NCI-H510A (cell line): ENCODE data around the gene TIFAB.
"Not testable (repeated sequence)": the region's sequence is repeated elsewhere in the genome, so short reads cannot be mapped to it uniquely, and the experiment has no call there.

Source experiments
- DNase-seq: peaks from one replicate; lab custom pipeline; 2025; lab: John Stamatoyannopoulos, UW

TIFAB gene, protein sequence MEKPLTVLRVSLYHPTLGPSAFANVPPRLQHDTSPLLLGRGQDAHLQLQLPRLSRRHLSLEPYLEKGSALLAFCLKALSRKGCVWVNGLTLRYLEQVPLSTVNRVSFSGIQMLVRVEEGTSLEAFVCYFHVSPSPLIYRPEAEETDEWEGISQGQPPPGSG

DNA sequence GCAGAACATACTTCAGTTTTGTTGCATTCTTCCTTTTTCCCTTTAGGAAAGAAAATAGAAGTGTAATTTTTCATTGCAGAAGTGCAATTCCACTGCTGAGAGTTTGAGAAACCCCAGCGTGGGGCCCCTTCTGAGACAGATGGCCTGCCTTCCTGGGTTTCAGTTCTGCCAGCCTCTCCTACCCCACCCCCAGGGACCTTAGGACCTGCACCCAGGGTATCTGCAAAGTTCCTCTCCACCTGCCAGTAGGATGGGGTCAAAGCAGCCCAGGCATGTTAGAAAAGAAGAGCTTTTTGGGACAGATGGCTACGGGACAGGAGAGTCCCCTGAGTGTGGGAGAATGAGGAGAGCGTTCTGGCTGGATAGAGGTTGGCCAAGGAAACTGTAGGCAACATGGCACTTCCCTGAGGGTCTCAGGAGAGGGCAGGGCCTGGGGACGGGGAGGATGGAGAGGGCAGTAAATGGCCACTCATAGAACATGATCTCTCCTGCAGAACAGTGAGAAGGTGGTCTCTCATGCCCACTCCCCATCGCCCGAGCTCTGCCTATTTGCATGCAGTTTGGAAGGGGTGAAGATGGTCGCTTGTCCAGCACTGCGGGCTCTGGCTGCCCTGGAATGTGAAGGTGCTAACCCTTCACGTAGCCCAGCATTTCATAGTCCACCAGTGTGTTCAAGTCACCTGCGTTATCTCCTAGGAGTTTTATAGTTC is at the start of gene TIFAB:
Gene TIFAB (minus strand): TSS at position 31 of the 710 bp plus-strand sequence. CDS start 2,412 bp downstream, outside the sequence.
- DNase-seq, result no peak

DNA sequence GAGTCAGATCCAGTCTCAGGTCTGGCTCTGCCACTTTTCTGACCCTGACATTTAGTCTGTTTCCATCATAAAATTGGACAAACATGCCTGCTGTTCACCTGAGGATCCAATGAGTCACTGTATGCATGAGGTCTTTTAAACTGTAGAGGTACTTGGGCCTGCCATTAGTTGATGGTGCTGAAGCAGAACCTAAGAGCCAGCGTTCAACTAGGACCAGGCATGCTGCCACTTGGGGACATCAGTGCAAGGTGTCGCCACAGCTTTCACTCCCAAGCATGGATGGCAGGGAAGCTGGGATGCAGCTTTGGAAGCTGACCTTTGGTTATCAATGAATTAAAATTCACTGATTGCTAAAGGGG is 46.5 kb upstream of the TIFAB start:
- no peak for DNase-seq

DNA sequence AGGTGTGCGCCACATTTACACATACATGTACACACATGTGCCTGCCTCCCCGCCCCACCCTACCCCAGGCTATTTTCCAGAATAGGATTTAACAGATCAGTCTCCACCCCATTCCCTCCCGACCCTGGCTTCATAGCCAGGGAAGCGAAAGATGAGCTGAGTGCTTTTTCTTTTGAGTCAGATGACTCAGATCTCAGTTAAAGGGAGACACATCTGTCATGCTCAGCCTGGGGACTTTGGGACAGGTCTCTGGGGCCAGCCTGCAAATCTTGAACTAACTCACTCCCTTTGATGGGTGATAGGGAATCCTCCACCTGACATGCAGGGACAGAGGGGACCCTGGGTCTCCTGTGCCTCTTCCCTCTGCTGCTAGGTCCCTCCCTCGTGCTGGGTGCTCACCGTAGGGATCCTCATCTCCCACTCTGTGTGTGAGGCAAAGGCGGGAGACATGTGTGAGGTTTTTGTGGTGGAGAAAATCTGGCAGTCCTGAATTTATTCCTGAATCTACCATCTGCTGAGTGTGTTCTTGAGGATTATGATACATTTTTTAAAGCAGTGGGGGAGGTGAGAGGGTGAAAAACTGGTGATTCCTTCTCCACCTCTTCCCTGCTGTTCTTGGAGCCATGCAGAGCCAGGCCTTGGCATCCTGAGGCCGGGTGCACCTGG is 46.0 kb upstream of the TIFAB start:
- DNase-seq, result no peak

DNA sequence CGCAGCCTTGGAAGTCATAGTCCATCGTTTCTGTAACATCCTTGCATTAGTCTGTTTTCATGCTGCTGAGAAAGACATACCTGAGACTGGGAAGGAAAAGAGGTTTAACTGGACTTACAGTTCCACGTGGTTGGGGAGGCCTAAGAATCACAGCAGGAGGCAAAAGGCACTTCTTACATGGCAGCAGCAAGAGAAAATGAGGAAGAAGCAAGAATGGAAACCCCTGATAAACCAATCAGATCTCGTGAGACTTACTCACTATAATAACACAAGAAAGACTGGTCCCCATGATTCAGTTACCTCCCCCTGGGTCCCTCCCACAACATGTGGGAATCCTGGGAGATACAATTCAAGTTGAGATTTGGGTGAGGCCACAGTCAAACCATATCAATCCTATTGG is 43.4 kb upstream of the TIFAB start:
- not testable (repeated sequence) for DNase-seq

DNA sequence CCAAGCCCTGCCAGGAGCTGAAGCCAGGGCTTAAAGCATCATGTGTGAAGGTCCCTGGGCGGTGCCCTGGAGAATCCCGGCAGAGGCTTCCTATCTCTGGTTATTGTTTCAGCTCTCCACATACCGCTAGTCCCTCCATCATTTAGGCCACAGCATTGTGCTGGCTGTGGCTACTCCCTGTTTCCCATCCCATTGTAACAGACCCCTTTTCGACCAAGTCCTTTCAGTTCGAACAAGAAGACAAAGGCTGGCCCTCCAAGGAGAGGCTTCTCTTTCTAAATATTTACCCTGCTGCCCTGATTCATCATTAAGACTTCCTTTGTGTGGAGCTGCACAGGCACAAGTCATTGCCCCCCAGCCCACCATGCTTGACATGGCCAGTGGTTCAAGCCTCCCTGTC is 42.0 kb upstream of the TIFAB start:
- no peak for DNase-seq

DNA sequence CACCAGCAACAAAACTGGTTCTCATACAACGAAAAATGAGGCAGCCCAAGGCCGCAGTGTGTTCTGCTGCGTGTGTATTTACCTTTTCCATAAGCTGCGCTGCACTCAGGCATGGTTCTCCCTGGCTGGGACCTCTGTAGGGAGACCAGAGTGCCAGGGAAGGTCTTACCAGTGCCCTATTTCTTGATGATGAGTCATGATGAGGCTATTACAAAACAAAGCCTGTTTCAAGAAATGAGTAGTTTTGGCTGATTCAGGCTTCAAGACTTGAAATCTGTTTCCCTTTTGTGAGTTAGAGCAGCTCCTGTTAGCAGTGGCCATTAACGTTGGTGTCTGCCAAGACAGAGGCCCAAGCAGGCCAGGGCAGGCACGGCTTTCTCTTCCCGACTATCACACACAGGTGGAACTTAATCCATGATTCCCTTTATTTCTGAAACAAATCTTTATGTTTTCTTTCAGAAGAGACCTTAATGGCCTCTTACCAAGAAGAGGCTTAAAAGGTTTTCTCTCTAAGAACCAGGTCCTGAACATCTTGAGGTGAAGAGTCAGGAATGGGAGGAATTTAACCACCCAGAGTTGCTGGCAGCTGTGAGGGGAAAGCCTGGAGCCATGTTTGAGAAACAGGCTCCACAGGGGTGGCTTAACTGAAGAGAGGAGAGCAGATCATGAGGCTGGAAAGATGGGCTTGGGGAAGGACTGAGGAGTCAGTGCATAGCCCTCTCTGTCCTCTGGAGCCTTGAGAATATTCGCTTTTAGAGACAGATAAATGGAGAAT is 41.4 kb upstream of the TIFAB start:
- DNase-seq, result no peak

DNA sequence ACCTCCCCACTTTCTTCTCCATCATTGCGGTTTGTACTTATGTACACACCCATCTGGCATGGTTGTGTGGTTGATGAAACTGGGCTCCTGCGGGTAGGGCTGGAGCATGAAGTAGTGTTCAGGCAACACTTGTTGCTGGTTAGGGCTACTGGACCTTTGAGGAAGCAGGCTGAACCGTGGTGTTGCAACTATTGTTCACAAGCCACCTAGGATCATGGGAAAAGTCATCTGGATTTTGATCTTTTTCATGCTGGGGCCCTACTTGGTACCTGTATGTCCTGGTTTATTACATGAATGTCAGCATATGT is 40.1 kb upstream of the TIFAB start:
- DNase-seq, result no peak

DNA sequence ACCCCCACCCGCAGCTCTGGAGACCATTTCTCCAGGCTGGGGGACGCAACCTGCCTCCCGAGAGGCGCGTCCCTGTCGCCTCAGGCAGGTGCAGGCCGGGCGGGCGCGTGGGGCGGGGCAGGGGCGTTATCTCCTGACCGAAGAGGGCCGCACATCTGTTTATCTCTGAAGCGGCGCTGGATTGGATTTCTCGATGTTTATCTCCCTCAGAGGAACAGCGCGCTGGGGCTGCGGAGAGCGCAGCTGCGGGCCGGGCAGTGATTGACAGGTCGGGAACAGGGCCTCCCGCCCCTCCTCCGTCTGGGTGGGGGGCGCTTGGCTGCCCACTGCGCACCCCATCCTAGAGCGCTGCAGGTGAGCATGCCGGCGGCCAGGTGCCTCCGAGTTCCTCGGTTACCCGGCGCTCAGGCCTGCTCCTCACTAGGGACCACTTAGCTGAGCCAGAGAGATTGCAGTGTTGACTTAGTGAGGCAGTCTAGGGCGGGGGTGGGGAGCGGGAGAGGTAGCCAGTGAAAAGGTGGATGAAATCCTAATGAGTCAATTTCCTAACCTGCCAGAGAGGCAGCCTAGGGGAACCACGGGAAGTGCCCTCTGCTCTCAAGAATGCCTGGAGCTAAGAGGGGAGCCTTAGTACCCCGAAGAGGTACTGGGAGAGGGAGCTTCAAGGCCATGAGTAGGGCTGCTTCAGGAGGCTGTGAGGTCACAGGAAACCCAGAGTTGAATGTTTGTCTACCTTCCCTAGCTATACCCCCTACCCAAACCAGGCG is 39.6 kb upstream of the TIFAB start:
- DNase-seq, result peak; percentile 69

DNA sequence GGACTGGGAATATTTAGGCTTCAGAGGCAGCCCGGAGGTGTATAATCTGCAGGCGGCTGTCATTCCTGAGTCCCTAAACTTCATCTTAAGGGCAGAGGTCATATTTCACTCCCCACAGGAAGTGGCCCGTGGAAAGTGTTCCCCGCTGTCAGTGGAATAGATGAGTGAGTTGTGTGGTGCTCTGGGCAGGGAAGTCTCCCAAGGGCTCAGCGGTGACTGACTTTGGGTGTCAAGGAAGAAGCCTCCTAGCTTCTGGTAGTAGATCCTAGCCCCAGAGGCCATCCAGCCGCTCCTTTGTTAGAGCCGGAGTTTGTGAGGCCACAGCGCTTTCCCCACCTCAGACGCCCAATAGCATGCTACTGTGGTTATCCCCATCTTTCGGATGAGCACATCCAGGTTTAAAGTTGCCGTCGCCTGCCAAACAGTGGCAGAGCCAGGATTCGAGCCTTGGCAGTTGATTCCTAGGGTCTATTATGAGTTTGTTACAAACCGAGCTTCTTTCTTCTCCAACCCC is 38.9 kb upstream of the TIFAB start:
- no peak for DNase-seq

DNA sequence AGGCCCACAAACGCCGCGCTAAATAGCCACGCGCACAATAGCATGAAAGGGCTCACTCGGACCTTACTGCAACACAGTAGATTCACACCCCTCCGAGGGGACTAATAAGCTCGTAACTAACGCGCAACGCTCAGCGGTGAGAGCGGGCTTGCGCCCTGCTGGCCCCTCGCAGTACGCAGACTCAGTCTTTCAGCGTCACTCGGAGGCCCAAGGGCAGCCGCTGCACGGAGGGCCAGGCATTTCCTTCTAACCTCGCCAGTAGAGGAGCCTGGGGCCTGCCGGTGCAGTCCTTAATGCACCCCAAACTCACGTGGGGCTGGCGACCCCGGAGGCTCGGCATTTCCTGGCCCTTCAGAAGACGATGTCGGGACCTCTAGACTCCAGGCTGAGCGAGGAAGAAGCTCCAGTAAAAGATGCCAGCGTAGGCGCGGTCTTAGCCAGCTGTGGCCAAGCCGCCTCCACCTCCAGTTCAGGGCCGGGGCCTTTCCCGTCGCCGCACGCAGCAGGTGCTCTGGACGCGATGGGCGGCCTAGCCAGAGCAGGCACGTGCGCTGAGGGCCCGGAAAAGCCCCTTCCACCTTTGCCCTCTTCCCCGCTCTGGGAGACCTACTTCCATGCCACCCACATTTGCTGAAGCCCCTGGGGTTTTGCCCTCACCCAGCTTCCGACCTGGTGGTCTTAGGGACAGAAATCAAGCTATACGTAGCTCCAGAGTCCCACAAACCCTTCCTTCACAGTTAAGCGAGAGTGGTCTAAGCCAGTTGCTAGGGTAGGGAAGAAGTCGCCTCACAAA is 38.3 kb upstream of the TIFAB start:
- DNase-seq, result peak; percentile 16

DNA sequence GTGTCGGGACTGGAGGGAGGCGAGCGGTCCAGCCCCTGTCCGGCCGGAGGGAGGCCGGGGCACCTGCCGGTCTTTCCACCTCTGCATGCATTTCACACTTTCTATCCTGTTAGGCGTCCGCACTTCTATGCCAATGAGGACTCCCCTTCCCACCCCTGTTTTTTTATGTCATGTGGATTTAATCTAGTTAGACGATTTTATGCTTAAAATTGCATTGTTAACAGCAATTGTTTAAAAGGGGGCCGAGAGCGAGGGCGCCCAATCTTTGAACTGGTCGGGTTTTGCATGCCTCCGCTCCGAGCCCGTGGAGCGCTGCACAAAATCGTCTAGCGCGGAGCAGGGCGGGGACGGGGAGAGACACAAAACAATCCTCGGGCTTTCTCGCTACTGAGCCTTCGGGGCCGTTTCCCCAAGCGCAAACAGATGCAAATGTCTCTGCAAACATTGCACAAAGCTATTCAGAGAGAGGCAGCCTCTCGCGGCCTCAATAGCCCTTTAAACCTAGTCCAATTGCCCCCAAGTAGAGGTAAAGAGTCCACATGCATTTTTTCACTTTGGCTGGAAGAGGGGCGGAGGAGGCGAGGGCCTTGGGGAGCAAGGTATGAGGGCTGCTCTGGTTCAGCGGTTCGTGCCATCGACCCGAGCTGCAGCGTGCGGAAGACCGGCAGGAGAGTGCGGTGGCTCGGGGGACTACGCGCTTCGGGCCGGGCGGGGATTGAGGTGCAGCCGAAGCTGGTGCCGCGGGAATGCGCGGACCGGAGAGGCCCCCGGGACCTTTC is 37.5 kb upstream of the TIFAB start:
- DNase-seq, result no peak

DNA sequence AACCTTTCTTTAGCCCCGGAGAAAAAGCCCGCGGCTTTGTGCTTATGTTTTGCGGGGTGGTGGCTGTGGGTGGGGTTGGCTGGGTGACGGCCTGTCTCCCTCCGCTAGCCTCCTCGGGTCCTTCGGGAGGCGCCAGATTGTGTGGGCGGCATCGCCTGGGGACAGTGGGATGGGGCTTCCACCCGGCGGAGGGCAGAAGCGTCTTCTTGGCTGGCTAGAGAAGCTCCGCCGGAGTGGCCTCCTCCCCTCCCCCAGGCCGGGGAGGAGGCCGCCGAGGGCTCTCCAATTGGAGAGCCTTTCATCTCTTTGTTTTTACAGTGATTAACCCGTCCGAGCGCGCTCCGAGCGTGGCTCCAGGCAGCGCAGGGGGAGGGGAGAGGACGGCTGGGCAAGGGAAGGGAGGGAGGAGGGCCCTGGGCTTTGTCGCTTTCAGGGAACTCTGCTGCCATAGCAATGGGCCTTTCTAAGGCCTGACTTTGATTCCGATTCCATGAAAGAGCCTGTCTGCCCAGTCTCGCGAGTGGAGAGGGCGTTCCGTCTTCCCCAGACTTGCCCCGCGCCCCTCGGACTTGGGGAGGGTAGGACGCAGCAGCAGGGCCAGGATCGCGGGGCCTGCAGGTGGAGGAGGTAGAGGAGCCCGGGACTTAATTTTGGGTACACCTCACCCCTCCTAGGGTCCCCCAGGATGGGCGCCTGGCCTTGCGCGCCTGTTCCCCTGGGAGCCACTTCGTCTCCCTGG is 36.7 kb upstream of the TIFAB start:
- peak; percentile 79 for DNase-seq

DNA sequence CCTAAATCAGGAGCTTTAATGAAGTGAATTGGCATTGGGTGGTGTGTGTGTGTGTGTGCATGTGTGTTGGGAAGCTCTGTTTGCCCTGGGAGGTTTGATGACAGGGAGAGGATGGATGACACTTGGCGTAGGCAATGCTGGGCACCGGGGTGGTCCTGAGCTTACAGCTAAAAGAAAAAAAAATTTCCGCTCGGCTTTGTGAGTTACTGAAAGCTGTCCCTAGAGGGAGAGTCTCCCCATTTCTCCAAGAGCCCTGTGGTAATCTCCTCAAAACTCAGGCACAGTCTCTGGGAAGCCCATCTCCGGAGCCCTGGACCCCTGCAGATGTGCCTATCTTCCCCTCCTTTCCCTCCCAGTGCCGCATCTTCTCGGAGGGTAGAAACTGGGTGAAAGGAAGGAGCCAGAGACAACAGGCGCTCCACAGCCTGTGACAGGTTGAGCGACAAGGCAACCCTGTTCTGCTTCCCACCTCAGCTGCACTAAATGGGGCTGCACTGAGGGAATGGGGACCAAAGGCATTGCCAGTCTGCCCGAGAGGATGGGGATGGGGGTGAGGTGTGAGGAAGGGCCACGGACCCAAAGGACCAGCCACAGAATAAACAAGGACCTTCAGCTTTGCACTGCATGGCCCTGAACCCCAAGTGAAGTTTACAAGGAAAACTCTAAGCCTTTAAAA is 35.8 kb upstream of the TIFAB start:
- no peak for DNase-seq

DNA sequence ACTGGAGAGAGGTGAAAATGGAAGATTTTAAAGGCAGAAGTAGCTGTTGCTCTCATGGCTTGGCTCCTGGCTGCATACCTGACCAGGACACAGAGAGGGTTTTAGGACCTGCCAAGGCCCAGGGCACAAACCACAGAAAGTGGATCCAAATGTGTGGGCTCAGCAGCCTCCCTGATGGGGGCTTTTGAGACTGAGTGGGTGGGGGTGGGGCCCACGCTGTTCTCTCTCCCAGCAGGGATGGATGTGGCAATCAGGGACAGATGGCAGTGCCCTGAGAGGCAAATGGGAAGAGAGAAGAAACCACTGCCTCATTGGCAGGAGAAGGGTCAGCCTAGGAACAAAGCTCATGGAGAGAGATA is 34.9 kb upstream of the TIFAB start:
- DNase-seq, result no peak

DNA sequence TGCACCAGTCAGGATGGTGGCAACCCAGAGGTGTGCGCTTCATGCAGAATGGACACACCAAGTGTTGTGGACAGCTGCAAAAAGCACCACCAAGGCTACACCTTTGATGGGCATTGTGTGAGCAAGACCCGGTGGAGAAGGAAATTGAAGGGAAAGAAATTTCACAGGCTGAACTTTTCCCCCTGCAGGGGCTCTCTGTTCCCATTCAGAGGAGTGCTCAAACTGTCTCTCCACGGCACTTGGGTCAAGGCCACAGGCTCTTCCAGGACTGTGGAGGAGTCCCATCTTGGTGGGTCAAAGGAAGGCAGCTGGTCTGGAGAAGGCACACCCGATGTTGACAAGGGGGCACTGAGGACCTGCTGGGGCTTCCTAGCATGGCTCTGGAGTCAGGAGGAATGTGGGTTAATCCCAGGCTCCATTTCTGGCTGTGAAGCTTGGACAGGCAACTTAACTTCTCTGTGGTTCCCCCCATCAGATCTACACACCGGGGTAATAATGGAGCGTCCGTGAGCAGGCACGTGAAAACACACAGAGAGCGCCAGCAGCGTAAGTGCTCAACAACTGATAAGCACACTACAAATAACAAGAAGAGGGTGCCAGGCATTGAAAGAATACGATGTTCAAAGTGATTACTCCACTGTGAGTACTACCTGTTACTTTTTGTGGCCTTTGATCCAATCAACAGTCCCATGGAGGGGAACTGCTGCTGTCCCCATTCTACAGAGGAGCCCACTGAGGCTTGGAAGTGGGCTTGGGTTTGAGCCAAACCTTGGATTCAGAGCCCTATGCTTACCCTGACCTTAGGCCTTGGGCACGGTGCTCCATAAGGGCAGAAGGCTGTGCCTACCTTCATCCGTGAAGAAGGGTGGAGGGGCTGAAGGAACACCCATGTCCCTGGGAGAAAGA is 34.2 kb upstream of the TIFAB start:
- no peak for DNase-seq

DNA sequence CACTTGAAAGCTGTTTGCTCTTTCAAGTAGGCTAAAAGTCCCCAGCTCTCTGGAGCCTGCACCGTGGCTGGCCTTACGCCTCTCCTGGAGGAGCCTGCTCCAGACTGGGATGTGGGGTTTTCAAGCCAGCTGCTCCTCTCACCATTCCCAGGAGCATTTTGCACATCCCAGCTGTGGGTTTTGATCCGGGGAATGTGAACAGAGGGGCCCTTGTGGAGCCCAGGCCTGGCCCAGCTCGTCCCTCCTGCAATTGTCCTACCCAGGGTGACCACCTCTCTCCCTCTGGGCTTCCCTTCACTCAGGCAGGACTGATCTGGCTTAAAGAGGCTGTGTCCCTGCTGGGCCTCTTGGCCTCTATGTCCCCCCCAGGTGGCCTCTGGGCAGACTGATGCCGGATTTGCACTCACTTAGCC is 32.5 kb upstream of the TIFAB start:
- peak; percentile 78 for DNase-seq

DNA sequence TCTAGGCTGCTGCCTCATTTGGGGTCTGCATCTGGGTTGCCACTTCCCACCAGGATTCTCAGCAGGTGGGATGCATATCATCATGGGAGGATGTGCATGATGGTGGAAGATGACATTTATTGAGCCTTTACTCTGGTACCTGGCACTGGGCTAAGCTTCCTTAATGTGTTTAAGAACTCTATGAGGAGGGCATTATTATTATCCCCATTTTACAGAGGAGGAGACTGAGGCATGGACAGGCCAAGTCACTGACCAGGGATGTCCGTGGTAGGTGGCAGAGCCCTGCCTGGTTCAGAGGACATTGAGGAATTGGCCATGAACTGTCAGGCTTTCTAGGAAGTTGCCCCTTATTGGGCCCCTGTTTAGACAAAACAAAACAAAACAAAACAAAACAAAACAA is 31.1 kb upstream of the TIFAB start:
- no peak for DNase-seq

DNA sequence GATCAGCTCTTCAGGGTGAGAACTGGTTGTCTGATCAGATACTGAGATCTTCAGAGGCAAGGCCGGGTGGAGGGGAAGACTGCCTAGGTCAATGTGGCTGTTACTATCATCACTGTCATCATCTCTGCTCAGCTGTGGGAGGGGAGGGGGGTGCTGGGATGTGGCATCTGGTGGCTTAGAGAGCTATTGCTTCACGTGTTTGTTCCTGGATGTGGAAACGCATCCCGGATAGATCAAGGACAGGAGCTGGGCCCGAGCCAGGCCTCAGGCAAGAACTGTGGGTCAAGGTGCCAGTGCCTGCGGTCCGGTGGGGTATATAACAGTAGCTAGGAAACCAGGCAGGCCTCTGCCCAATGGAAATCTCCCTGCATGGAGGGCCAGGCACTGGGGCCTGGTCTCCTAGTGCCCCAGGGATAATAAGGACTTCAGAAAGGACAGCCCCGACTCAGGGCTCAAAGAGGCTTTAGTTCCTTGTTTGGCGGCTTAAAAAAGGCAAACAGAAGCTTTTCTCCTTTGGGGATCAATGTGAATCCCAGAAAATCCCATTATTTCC is 30.3 kb upstream of the TIFAB start:
- DNase-seq, result no peak
